Measurements from ENCODE around the gene E2F3.

E2F3 gene

DNA sequence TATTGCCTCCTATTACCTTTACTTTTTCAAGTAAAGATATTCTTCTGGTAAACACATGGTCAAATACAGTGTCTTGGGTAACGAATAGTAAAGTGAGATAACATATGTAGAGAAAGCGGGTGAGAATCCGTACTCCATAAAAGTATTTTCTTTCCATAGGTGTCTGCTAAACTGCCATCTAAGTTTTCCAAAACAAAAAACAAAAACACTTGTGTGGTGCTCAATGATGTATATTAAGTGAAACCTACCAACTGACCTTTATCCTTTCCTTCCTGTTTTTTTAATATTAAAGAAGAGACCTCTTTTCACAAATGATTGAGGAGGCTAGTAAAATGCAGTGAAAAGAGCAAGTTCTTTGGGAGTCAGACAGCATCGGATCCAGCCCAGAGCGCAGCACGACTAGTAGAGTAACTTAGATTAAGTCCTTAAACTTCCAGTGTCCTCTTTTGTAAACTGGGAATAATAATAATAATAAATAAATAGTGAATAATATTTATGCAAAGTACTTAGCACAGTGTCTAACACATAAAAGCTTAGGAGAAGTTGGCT, 132.1 kb downstream of the E2F3 start:
- DNase-seq (ENCODE audit: low read depth in 2 of 2): no peak

GRCh38 chr6:20534295-20535262, 132.9 kb downstream of the E2F3 start, which contains the start of gene CDKAL1:
Gene CDKAL1, plus strand, starts transcription at chr6:20534457. Its CDS starts 11,894 bp downstream, at chr6:20546351.
- peak; percentile 84 for DNase-seq (ENCODE audit: low read depth in 2 of 2)

DNA sequence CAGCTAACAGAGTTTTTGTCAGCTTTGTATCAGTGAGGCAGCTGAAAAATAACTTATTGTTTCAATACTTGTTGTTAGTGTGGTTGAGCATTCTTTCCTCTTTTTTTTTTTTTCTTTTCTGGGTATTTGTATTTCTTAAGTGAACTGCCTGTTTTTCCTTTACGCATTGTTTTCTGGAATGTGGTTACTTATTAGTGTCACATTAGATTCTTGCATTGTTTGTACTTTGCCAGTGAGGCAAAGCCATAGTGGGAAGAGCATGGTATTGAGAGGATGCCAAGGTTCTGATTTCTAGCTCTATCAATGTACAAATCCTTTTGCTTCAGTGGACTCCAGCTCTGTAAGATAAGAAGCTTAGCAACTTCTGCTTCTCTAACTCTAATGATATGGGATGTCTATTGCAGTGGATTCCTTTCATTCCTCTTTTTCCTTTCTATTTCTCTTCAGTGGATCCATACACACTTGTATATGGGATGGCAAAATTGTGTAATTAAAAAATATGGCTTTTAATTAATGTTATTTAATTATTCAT, 136.5 kb downstream of the E2F3 start:
- DNase-seq (ENCODE audit: low read depth in 2 of 2): no peak

DNA sequence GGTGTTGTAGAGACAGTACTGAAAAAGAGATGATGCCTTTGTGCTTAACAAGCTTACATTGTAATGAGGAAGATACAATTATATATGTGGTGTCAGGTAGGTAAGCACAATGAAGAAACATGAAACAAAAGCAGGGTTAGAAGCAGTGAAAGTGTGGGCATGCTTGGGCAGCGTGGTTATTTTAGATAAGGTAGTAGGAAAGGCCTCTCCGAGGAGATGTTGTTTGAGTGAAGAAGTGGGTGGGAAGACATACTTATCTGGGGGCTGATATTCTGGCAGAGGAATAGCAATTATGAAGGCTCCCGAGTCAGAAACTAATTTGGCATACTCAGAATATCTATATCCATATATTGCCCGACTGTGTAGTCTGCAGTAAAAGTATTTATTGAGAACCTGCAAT, 137.2 kb downstream of the E2F3 start:
- no peak for DNase-seq (ENCODE audit: low read depth in 2 of 2)

DNA sequence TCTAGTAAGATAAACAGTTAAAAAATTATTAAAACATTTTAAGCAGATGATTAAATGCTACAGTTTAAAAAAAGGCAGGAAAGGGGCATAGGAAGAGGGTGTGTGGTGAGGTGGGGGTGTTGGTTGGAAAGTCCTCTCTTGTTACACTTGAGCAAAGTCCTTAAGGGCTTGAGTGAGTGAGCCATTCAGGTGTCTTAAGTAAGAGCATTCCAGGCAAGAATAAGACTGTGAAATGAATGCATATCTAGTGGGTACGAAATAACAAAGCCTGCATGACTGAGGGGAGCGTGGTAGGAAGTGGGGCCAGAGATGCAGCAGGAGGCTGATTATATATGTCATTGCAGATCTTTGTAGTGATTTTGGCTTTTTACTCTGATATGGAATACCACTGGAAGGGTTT, 137.7 kb downstream of the E2F3 start:
- DNase-seq (ENCODE audit: low read depth in 2 of 2): no peak

DNA sequence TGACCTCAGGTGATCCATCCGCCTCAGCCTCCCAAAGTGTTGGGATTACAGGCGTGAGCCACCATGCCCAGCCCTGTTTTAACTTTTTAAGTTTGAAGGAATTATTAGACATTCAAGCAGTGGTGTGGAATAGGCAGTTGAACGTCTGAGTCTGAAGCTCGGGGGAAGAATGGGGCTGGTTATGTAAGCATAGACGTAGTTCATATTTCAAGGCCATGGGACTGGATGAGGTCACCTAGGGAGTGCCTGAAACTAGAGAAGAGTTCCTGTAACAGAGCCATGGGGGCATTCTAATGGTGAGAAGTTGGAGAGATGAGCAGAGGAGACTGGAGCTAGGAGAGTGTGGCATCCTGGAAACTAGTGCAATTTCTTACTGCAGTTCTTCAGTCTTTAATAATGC, 139.0 kb downstream of the E2F3 start:
- DNase-seq (ENCODE audit: low read depth in 2 of 2): no peak

GRCh38 chr6:20541382-20541781, 139.7 kb downstream of the E2F3 start:
- DNase-seq (ENCODE audit: low read depth in 2 of 2): no peak

- DNase-seq (ENCODE audit: low read depth in 2 of 2): no peak
Observed at GRCh38 chr6:20542927-20543602, 141.4 kb downstream of the E2F3 start.

Data from stimulated activated CD4-positive, alpha-beta T cell treated with anti-CD3 and anti-CD28 coated beads, Interleukin-15, amount 100 ng/mL, for 48 hours (primary cell).